Cardiac muscle cell (in vitro differentiated cells and primary cell): ENCODE data around the gene BCL10. TPM values are rescaled to one million over a fixed set of nuclear protein-coding genes. Genes with fewer than 3 reads are reported as not detected.

ENCODE experiments used
- DNase-seq, 2 donors: peaks; one replicate each; pipeline versions ENCODE4 v3.0.0 to v3.0.0-alpha.2; 2010 to 2017; ENCODE audit warnings: low read depth in 1 of 2, low spot score in 1 of 2
- H3K27ac ChIP-seq: fragments of 200-600 bp; sonication (generic); 2 replicates; pipeline ENCODE4 v1.5.1; 2016
- H3K27me3 ChIP-seq: fragments of 200-600 bp; sonication (generic); 2 replicates; pipeline ENCODE4 v1.6.0; 2016; ENCODE audit warnings: control low read depth
- H3K36me3 ChIP-seq: fragments of 200-600 bp; sonication (generic); 2 replicates; pipeline ENCODE4 v1.5.1; 2016; ENCODE audit warnings: control low read depth
- H3K4me1 ChIP-seq: fragments of 200-600 bp; sonication (generic); 2 replicates; pipeline ENCODE4 v1.8.1; 2017; ENCODE audit warnings: low read depth, mild to moderate bottlenecking, mixed run types
- H3K4me3 ChIP-seq: fragments of 200-600 bp; sonication (generic); 2 replicates; pipeline ENCODE4 v1.5.1; 2016; ENCODE audit warnings: mild to moderate bottlenecking
- H3K9me3 ChIP-seq: fragments of 200-600 bp; sonication (generic); 2 replicates; pipeline ENCODE4 v1.5.1; 2017; ENCODE audit warnings: low read depth, mild to moderate bottlenecking, control low read depth
- CTCF ChIP-seq: IDR thresholded peaks from 2 replicates; pipeline ENCODE4 v1.5.1; 2012; ENCODE audit warnings: low read depth, mild to moderate bottlenecking, low read length
- polyA plus RNA-seq: library from polyadenylated mRNA; unstranded; fragments of >200 nt; fragmentation: Nextera tagmentation; extraction: Ambion mirVana; gene quantifications from 2 replicates; pipeline ENCODE4 v1.2.1, GENCODE V29; 2016
- total RNA-seq: library from RNA; depleted of rRNA; stranded (reverse); fragments of >200 nt; gene quantifications from 2 replicates; pipeline ENCODE4 v1.2.3, GENCODE V29; 2016

BCL10 gene
- total and polyA plus RNA-seq, 2 experiments from 2014 or later = 11.7 to 12.8 TPM

- Histone ChIP-seq H3K27ac (peak overlapping the region; percentile 97), H3K4me1 (peaks cover 60% of the 10 kb centered on the region), H3K27me3 (no peaks in the 10 kb centered on the region), H3K36me3 (no peaks in the 10 kb centered on the region), H3K4me3 (peak overlapping the region; percentile 8), H3K9me3 (no peaks in the 10 kb centered on the region)
- peak in 1 of 2 donors; percentile 14 for DNase-seq
- TF ChIP-seq CTCF = no peak
Measured at GRCh38 chr1:85225624-85226380, 50.6 kb downstream of the BCL10 start.

GRCh38 chr1:85224734-85225623 is 51.5 kb downstream of the BCL10 start:
- Histone ChIP-seq H3K27ac (peak overlapping the region; percentile 97), H3K36me3 (no peaks in the 10 kb centered on the region), H3K9me3 (no peaks in the 10 kb centered on the region), H3K27me3 (no peaks in the 10 kb centered on the region), H3K4me3 (peak overlapping the region; percentile 8), H3K4me1 (peaks cover 65% of the 10 kb centered on the region)
- TF ChIP-seq CTCF = no peak
- DNase-seq = peak in 1 of 2 donors; percentile 81

- TF ChIP-seq CTCF = no peak
- DNase-seq = no peak
- Histone ChIP-seq H3K27ac (peak overlapping the region; percentile 97), H3K36me3 (no peaks in the 10 kb centered on the region), H3K9me3 (no peaks in the 10 kb centered on the region), H3K4me1 (peaks cover 62% of the 10 kb centered on the region), H3K27me3 (no peaks in the 10 kb centered on the region), H3K4me3 (no peak overlapping the region)
Measured at GRCh38 chr1:85224295-85224694, 52.1 kb downstream of the BCL10 start.

GRCh38 chr1:85223334-85223733 is 53.1 kb downstream of the BCL10 start:
- Histone ChIP-seq H3K27me3 (no peaks in the 10 kb centered on the region), H3K4me1 (peaks cover 58% of the 10 kb centered on the region), H3K36me3 (no peaks in the 10 kb centered on the region), H3K9me3 (no peaks in the 10 kb centered on the region), H3K27ac (peak overlapping the region; percentile 97), H3K4me3 (no peak overlapping the region)
- no peak for TF ChIP-seq CTCF
- DNase-seq = no peak

GRCh38 chr1:85220756-85221201 is 55.7 kb downstream of the BCL10 start:
- no peak for TF ChIP-seq CTCF
- Histone ChIP-seq H3K27ac (peak overlapping the region; percentile 45), H3K9me3 (no peaks in the 10 kb centered on the region), H3K4me3 (no peak overlapping the region), H3K4me1 (peaks cover 40% of the 10 kb centered on the region), H3K27me3 (no peaks in the 10 kb centered on the region), H3K36me3 (no peaks in the 10 kb centered on the region)
- DNase-seq = peak in 1 of 2 donors; percentile 65
